Stimulated activated CD4-positive, alpha-beta T cell treated with anti-CD3 and anti-CD28 coated beads, Interleukin-1b, Interleukin-23, amount 100 ng/mL, for 48 hours (primary cell): Measurements from ENCODE around the gene CATSPER3.

Source experiments
- DNase-seq: peaks from one replicate; pipeline ENCODE4 v3.0.0-alpha.2; 2020

Gene CATSPER3

GRCh38 chr5:135012033-135012588 is 44.4 kb downstream of the CATSPER3 start:
- no peak for DNase-seq

- DNase-seq: no peak
Measured at GRCh38 chr5:135012951-135013391, 45.3 kb downstream of the CATSPER3 start.

- DNase-seq: no peak
Measured at GRCh38 chr5:135013445-135013844, 45.7 kb downstream of the CATSPER3 start.

GRCh38 chr5:135013947-135014570 is 46.4 kb downstream of the CATSPER3 start:
- DNase-seq: no peak

GRCh38 chr5:135015942-135016341 is 48.2 kb downstream of the CATSPER3 start:
- DNase-seq: no peak

- DNase-seq: no peak
Measured at GRCh38 chr5:135016861-135017290, 49.2 kb downstream of the CATSPER3 start.

- DNase-seq: no peak
Measured at GRCh38 chr5:135018457-135018856, 50.8 kb downstream of the CATSPER3 start.

- DNase-seq: no peak
Measured at GRCh38 chr5:135019314-135019713, 51.6 kb downstream of the CATSPER3 start.

- DNase-seq: no peak
Measured at GRCh38 chr5:135020111-135020895, 52.6 kb downstream of the CATSPER3 start.

- no peak for DNase-seq
Measured at GRCh38 chr5:135024956-135025729, 57.4 kb downstream of the CATSPER3 start.

GRCh38 chr5:135025730-135026644 is 58.3 kb downstream of the CATSPER3 start:
- DNase-seq: no peak

- no peak for DNase-seq
Measured at GRCh38 chr5:135026645-135027265, 59.0 kb downstream of the CATSPER3 start.

GRCh38 chr5:135027266-135027696 is 59.6 kb downstream of the CATSPER3 start:
- no peak for DNase-seq

- no peak for DNase-seq
Measured at GRCh38 chr5:135027697-135028615, 60.2 kb downstream of the CATSPER3 start.

- no peak for DNase-seq
Measured at GRCh38 chr5:135028791-135029476, 61.2 kb downstream of the CATSPER3 start.

- no peak for DNase-seq
Measured at GRCh38 chr5:135029477-135030122, 61.9 kb downstream of the CATSPER3 start.

- no peak for DNase-seq
Measured at GRCh38 chr5:135030123-135030955, 62.6 kb downstream of the CATSPER3 start.
